Measurements from ENCODE around the gene ZMYND8. TPM values are rescaled to one million over a fixed set of nuclear protein-coding genes. Genes with fewer than 3 reads are reported as not detected.

The ZMYND8 gene
- total and polyA plus RNA-seq, 2 of the 4 experiments (the other 2 are of a cell fraction): 24.0 to 28.2 TPM

- no peak for TF ChIP-seq MAZ (IDR thresholded peaks at IDR 0.05; ENCODE audit: borderline replicate concordance, low read depth, low read length)
- no peak for TF ChIP-seq CHD1 (IDR thresholded peaks at IDR 0.05; ENCODE audit: low read depth, low read length)
- TF ChIP-seq, protein P1, sequence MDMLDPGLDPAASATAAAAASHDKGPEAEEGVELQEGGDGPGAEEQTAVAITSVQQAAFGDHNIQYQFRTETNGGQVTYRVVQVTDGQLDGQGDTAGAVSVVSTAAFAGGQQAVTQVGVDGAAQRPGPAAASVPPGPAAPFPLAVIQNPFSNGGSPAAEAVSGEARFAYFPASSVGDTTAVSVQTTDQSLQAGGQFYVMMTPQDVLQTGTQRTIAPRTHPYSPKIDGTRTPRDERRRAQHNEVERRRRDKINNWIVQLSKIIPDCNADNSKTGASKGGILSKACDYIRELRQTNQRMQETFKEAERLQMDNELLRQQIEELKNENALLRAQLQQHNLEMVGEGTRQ (IDR thresholded peaks at IDR 0.05; ENCODE audit: low read depth, low read length): no peak
- TF ChIP-seq CEBPB (IDR thresholded peaks at IDR 0.05; ENCODE audit: low read depth, low read length): no peak
Observed at GRCh38 chr20:47391276-47392010, 34.9 kb upstream of the ZMYND8 start (continued).

Measured in IMR-90 (cell line).